ENCODE measurements around the gene LRRFIP2.
"Not testable (repeated sequence)": the region's sequence is repeated elsewhere in the genome, so short reads cannot be mapped to it uniquely, and the experiment has no call there.

The LRRFIP2 gene

GRCh38 chr3:37141676-37142075 is 32.7 kb downstream of the LRRFIP2 start:
- no peak for DNase-seq

GRCh38 chr3:37140899-37141541 is 33.4 kb downstream of the LRRFIP2 start:
- no peak for DNase-seq

GRCh38 chr3:37139567-37140052 is 34.8 kb downstream of the LRRFIP2 start:
- DNase-seq: no peak

GRCh38 chr3:37138816-37139215 is 35.6 kb downstream of the LRRFIP2 start:
- DNase-seq: no peak

GRCh38 chr3:37137516-37137915 is 36.9 kb downstream of the LRRFIP2 start:
- DNase-seq: no peak

GRCh38 chr3:37136067-37136466 is 38.3 kb downstream of the LRRFIP2 start:
- DNase-seq: no peak

GRCh38 chr3:37135561-37135960 is 38.8 kb downstream of the LRRFIP2 start:
- DNase-seq: no peak

GRCh38 chr3:37132334-37132733 is 42.0 kb downstream of the LRRFIP2 start:
- DNase-seq: no peak

GRCh38 chr3:37131860-37132144 is 42.6 kb downstream of the LRRFIP2 start:
- DNase-seq: no peak

- no peak for DNase-seq
These were observed 43.2 kb downstream of the LRRFIP2 start for GRCh38 chr3:37130984-37131859.

GRCh38 chr3:37130448-37130847 is 43.9 kb downstream of the LRRFIP2 start:
- no peak for DNase-seq

GRCh38 chr3:37129871-37130270 is 44.5 kb downstream of the LRRFIP2 start:
- no peak for DNase-seq

GRCh38 chr3:37127340-37127739 is 47.0 kb downstream of the LRRFIP2 start:
- DNase-seq: no peak

GRCh38 chr3:37126856-37127255 is 47.5 kb downstream of the LRRFIP2 start:
- DNase-seq: no peak

- no peak for DNase-seq
These were observed 48.9 kb downstream of the LRRFIP2 start for GRCh38 chr3:37125195-37126073.

- DNase-seq: no peak
These were observed 49.9 kb downstream of the LRRFIP2 start for GRCh38 chr3:37124435-37124834.

- no peak for DNase-seq
These were observed 51.1 kb downstream of the LRRFIP2 start for GRCh38 chr3:37123292-37123691.

- DNase-seq: not testable (repeated sequence)
These were observed 52.3 kb downstream of the LRRFIP2 start for GRCh38 chr3:37122069-37122468.

GRCh38 chr3:37118163-37118562 is 56.2 kb downstream of the LRRFIP2 start:
- DNase-seq: no peak

GRCh38 chr3:37117548-37117947 is 56.8 kb downstream of the LRRFIP2 start:
- DNase-seq: no peak

GRCh38 chr3:37116998-37117397 is 57.4 kb downstream of the LRRFIP2 start:
- no peak for DNase-seq

- no peak for DNase-seq
These were observed 58.9 kb downstream of the LRRFIP2 start for GRCh38 chr3:37115446-37115845.

Data from CD4-positive, alpha-beta T cell treated with Interleukin-17A for 1 hour (primary cell).